Cardiac muscle cell (in vitro differentiated cells and primary cell): Measurements from ENCODE around the gene TNIP2. TPM values are rescaled to one million over a fixed set of nuclear protein-coding genes. Genes with fewer than 3 reads are reported as not detected.

Experiments used
- DNase-seq, 2 donors: peaks; one replicate each; pipeline versions ENCODE4 v3.0.0 to v3.0.0-alpha.2; 2010 to 2017; ENCODE audit warnings: low read depth in 1 of 2, low spot score in 1 of 2
- H3K27ac ChIP-seq: fragments of 200-600 bp; sonication (generic); 2 replicates; pipeline ENCODE4 v1.5.1; 2016
- H3K27me3 ChIP-seq: fragments of 200-600 bp; sonication (generic); 2 replicates; pipeline ENCODE4 v1.6.0; 2016; ENCODE audit warnings: control low read depth
- H3K36me3 ChIP-seq: fragments of 200-600 bp; sonication (generic); 2 replicates; pipeline ENCODE4 v1.5.1; 2016; ENCODE audit warnings: control low read depth
- H3K4me1 ChIP-seq: fragments of 200-600 bp; sonication (generic); 2 replicates; pipeline ENCODE4 v1.8.1; 2017; ENCODE audit warnings: low read depth, mild to moderate bottlenecking, mixed run types
- H3K4me3 ChIP-seq: fragments of 200-600 bp; sonication (generic); 2 replicates; pipeline ENCODE4 v1.5.1; 2016; ENCODE audit warnings: mild to moderate bottlenecking
- H3K9me3 ChIP-seq: fragments of 200-600 bp; sonication (generic); 2 replicates; pipeline ENCODE4 v1.5.1; 2017; ENCODE audit warnings: low read depth, mild to moderate bottlenecking, control low read depth
- polyA plus RNA-seq: library from polyadenylated mRNA; unstranded; fragments of >200 nt; fragmentation: Nextera tagmentation; extraction: Ambion mirVana; gene quantifications from 2 replicates; pipeline ENCODE4 v1.2.1, GENCODE V29; 2016
- total RNA-seq: library from RNA; depleted of rRNA; stranded (reverse); fragments of >200 nt; gene quantifications from 2 replicates; pipeline ENCODE4 v1.2.3, GENCODE V29; 2016
- TF ChIP-seq, protein P1 (sequence below): IDR thresholded peaks from 2 replicates; pipeline ENCODE4 v1.5.1; 2012; ENCODE audit warnings: low read depth, mild to moderate bottlenecking, low read length

TNIP2 gene
- total and polyA plus RNA-seq, 2 experiments from 2014 or later = 32.7 to 58.5 TPM

DNA sequence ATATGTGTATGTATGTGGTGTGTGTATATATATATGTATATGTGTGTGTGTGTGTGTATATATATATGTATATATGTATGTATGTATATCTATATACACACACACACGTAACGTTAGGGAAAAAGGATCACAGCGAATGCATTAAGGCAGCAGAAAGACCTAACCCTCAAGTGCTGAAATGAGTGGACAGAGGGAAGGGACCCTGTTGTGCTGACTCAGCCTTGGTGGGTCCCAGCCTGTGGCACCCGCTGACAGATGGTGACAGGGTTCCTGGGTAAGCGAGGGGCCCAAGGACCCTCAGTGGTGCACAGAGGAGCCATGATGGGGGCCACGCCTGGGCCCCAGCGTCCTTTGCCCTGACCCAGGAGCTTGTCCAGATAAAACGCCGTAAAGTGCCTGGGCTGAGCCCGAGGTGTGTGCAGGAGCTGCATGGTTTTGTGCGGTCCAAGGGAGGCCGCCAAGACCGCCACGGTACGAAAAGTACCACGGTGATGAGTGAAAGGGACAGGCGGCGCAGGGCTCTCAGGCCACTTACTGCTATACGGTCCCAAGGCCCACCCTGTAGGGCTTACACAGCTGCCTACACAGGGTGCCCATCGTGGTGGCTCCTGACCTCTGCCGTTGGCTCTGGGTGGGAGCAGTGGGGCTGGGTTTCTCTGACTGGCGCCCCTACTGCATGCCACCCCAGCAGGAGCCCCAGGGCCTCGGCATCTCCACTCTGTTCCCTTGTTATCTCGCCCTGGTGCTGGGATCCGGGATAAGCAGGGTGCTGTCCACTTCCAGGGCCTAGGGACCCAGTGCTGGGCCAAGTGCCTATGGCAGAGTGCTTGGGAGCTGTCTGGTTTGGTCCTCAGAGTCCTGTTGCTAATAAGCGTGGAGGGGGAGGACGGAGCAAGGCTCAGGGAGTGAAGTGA lies 46.7 kb upstream of the TNIP2 start:
- H3K4me3 ChIP-seq = no peak overlapping the region
- no peak for DNase-seq
- H3K36me3 ChIP-seq = no peaks in the 10 kb centered on the region
- no peaks in the 10 kb centered on the region for H3K9me3 ChIP-seq
- no peak overlapping the region for H3K27ac ChIP-seq
- H3K4me1 ChIP-seq = peaks cover 29% of the 10 kb centered on the region
- TF ChIP-seq, protein P1, sequence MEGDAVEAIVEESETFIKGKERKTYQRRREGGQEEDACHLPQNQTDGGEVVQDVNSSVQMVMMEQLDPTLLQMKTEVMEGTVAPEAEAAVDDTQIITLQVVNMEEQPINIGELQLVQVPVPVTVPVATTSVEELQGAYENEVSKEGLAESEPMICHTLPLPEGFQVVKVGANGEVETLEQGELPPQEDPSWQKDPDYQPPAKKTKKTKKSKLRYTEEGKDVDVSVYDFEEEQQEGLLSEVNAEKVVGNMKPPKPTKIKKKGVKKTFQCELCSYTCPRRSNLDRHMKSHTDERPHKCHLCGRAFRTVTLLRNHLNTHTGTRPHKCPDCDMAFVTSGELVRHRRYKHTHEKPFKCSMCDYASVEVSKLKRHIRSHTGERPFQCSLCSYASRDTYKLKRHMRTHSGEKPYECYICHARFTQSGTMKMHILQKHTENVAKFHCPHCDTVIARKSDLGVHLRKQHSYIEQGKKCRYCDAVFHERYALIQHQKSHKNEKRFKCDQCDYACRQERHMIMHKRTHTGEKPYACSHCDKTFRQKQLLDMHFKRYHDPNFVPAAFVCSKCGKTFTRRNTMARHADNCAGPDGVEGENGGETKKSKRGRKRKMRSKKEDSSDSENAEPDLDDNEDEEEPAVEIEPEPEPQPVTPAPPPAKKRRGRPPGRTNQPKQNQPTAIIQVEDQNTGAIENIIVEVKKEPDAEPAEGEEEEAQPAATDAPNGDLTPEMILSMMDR = no peak
- H3K27me3 ChIP-seq = no peaks in the 10 kb centered on the region

DNA sequence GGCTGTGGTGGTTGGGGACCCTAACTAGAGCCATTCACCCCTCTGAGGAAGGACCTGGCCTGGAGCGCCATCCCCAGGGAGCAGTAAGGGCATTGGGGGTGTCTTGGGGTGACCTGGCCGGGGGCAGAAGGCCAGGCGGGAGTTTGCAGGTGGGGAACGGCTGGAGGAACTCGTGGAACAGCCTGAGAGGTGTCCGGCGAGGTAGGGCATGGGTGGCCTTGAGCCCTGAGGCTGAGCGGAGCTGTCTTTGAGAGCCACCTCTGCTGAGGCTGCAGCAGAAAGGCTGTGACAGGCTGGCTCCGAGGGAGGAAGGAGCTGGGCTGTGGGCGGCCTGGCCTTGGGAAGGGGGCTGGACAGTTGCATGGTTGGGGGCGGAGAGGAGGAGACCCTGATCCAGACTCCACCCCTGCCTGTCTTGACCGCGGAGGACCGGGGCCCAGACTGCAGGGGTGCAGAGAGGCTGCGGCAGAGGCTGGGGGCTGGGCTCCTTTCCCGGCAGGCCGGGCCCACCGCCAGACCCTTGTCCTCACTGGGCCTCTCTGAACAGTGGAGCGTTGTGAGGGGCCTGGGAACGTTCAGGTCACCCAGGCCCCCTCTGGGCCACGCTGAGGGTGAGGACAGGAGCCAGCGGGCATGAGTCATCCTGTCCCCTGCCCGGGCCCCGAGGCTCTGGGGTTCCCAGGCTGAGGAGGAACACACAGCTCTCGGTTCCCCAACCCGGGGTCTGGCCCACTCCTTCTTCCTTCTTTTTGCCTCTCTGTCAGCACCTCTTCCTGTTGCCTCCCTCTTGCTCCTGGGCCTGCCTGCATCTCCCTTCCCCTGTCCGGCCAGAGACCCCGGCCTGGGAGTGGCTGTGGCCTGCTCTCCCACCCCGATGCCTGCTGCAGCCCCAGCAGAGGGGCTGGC lies 44.8 kb upstream of the TNIP2 start:
- H3K36me3 ChIP-seq = no peaks in the 10 kb centered on the region
- H3K9me3 ChIP-seq = no peaks in the 10 kb centered on the region
- TF ChIP-seq, protein P1 = no peak
- no peaks in the 10 kb centered on the region for H3K27me3 ChIP-seq
- DNase-seq = peak; percentile 87 to 95
- H3K27ac ChIP-seq = peak overlapping the region; percentile 89
- peaks cover 29% of the 10 kb centered on the region for H3K4me1 ChIP-seq
- H3K4me3 ChIP-seq = no peak overlapping the region

DNA sequence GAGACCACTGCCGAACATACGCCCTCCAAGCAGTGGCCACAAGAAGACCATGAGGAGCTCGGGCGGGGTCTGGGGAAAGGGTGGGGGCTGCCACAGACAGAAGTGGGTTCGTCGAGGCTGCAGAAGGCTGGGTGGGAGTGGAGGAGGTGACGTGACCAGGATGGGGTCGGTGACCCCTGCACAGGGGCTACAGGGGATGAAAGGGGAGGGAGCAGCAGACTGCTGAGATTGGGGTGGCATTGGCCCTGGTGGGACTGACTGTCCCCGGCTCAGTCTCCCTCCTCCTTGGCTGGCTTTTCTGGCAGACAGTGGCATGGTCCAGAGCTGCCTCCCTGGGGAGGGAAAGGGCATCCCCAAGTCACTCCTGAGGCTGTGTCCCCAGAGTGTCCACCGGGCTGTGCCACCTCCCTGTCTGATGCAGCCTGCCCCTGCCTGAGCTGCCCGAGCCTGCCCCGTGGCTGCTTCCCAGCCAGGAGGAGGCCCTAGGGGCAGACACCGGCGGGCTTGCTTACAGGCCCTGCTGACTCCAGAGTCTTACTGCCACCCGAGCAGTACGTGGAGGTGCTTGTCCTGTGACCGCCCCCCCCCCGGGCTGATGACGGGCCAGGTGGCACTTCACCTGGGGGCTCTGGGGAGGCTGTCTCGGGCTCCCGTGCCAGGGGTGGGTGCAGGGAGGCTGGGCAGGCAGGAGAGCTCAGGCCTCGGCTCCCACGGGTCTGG lies 44.0 kb upstream of the TNIP2 start:
- H3K4me1 ChIP-seq = peaks cover 29% of the 10 kb centered on the region
- H3K36me3 ChIP-seq = no peaks in the 10 kb centered on the region
- peak overlapping the region; percentile 89 for H3K27ac ChIP-seq

DNA sequence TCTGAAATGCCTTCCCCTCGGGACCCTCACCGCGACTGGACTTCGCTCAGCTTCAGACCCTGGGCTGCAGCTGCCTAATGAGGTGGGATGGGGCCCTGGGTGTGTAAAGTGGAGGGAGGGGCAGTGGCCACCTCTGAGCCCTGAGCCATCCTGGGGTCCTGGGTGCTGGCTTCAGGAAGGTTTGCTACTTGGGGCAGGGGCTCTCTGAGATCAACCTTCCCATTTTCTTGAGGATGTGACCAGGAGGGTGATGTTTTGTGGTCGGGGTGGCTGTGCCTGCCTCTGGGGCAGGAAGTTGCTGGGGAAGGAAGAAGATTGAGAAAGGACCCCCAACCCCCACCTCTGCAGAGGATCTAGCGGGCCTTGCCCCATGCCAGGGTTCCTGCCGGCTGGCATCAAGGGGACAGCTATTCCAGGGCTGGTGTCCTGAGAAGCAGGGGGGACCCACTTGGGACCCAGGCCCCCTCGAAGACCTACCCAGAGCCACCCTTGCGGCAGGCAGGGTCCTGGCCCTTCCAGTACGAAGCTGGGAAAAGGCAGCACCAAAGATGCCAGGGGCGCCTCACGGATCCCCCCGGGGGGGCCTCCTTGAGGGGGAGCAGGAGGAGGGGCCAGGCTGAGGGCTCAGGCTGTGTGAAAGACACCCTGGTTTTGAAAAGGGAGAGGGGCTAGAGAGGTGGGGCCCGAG lies 43.2 kb upstream of the TNIP2 start:
- no peak overlapping the region for H3K27ac ChIP-seq
- no peaks in the 10 kb centered on the region for H3K9me3 ChIP-seq
- no peak for DNase-seq
- H3K36me3 ChIP-seq = no peaks in the 10 kb centered on the region
- no peaks in the 10 kb centered on the region for H3K27me3 ChIP-seq
- TF ChIP-seq, protein P1 = no peak
- H3K4me1 ChIP-seq = peaks cover 31% of the 10 kb centered on the region
- no peak overlapping the region for H3K4me3 ChIP-seq

More for the DNA sequence above, 44.0 kb upstream of the TNIP2 start:
- TF ChIP-seq, protein P1 = no peak
- Histone ChIP-seq H3K4me3 (no peak overlapping the region), H3K27me3 (no peaks in the 10 kb centered on the region), H3K9me3 (no peaks in the 10 kb centered on the region)
- no peak for DNase-seq
